CD4-positive, alpha-beta memory T cell (primary cell): ENCODE measurements around the gene TMCC3. TPM values are rescaled to one million over a fixed set of nuclear protein-coding genes. Genes with fewer than 3 reads are reported as not detected.
"Not testable (repeated sequence)": the region's sequence is repeated elsewhere in the genome, so short reads cannot be mapped to it uniquely, and the experiment has no call there.

Experiments used
- CTCF ChIA-PET: fragments of 350-600 bp; sonication (Branson Sonifier 250); formaldehyde crosslinking; loops from one replicate; lab custom pipeline; 2021; ENCODE audit warnings: inconsistent platforms; ENCODE audit not compliant: partially characterized antibody; lab: Charles Lee
- POLR2A ChIA-PET: fragments of 350-600 bp; sonication (Branson Sonifier 250); formaldehyde crosslinking; loops from one replicate; lab custom pipeline; 2021; ENCODE audit not compliant: partially characterized antibody; lab: Charles Lee
- DNase-seq, 5 donors: peaks; one replicate each; pipeline versions ENCODE4 v3.0.0 to v3.0.0-alpha.2; 2020 to 2022; ENCODE audit warnings: mixed read lengths in 1 of 5
- H3K27ac ChIP-seq: one replicate; pipeline ENCODE4 v1.7.0; 2013; ENCODE audit warnings: low read depth, low read length
- H3K27me3 ChIP-seq: 2 replicates; pipeline ENCODE4 v1.7.0; 2013; ENCODE audit warnings: mild to moderate bottlenecking, low read length, moderate library complexity; ENCODE audit not compliant: insufficient read depth
- H3K36me3 ChIP-seq: 2 replicates; pipeline ENCODE4 v1.7.0; 2013; ENCODE audit warnings: mild to moderate bottlenecking, low read length, moderate library complexity; ENCODE audit not compliant: insufficient read depth
- H3K4me1 ChIP-seq: 2 replicates; pipeline ENCODE4 v1.7.0; 2013; ENCODE audit warnings: mild to moderate bottlenecking, low read length, moderate library complexity; ENCODE audit not compliant: insufficient read depth
- H3K4me3 ChIP-seq, 2 donors: one replicate each; pipeline ENCODE4 v1.7.0; 2013; ENCODE audit warnings: low read length in 2 of 2, mild to moderate bottlenecking in 1 of 2
- H3K9me3 ChIP-seq, 2 donors: one replicate each; pipeline ENCODE4 v1.7.0; 2013; ENCODE audit warnings: low read length in 2 of 2, control low read depth in 1 of 2; ENCODE audit not compliant: control insufficient read depth in 1 of 2
- H3K27ac Mint-ChIP-seq, 7 donors: one replicate each; pipeline ENCODE4 v1.8.0; 2020 to 2021; ENCODE audit warnings: mixed read lengths in 7 of 7, mild to moderate bottlenecking in 6 of 7, inconsistent platforms in 3 of 7, moderate library complexity in 3 of 7
- H3K27me3 Mint-ChIP-seq, 2 donors: one replicate each; pipeline ENCODE4 v1.8.0; 2020 to 2021; ENCODE audit warnings: mixed read lengths in 2 of 2
- H3K36me3 Mint-ChIP-seq, 2 donors: one replicate each; pipeline ENCODE4 v1.8.0; 2020 to 2021; ENCODE audit warnings: mixed read lengths in 2 of 2, inconsistent platforms in 1 of 2, mild to moderate bottlenecking in 1 of 2
- H3K4me1 Mint-ChIP-seq, 4 donors: one replicate each; pipeline ENCODE4 v1.8.0; 2020 to 2021; ENCODE audit warnings: mixed read lengths in 4 of 4, mild to moderate bottlenecking in 1 of 4
- H3K4me3 Mint-ChIP-seq, 8 donors: one replicate each; pipeline ENCODE4 v1.8.0; 2020 to 2021; ENCODE audit warnings: mixed read lengths in 8 of 8, mild to moderate bottlenecking in 7 of 8, moderate library complexity in 6 of 8, inconsistent platforms in 3 of 8
- H3K9me3 Mint-ChIP-seq, 8 donors: one replicate each; pipeline ENCODE4 v1.8.0; 2020 to 2021; ENCODE audit warnings: mixed read lengths in 8 of 8, mild to moderate bottlenecking in 5 of 8, inconsistent platforms in 3 of 8, moderate library complexity in 1 of 8
- intact Hi-C: fragments of 100-400 bp; cut with micrococcal nuclease; formaldehyde crosslinking; loops from one replicate; pipeline ENCODE4 v1.15.1; 2023
- polyA plus RNA-seq, 2 donors: library from polyadenylated mRNA; unstranded; fragments of 300-500 nt; fragmentation: Illumina TruSeq; gene quantifications; one replicate each; pipeline ENCODE4 v1.2.3, GENCODE V29; 2021
- total RNA-seq, 2 experiments: library from RNA; stranded (reverse); gene quantifications; one replicate each; pipeline ENCODE4 v1.2.3, GENCODE V29; 2021

The TMCC3 gene
- total and polyA plus RNA-seq, 4 experiments from 2014 or later = 0.14 to 0.91 (median 0.30) TPM

DNA sequence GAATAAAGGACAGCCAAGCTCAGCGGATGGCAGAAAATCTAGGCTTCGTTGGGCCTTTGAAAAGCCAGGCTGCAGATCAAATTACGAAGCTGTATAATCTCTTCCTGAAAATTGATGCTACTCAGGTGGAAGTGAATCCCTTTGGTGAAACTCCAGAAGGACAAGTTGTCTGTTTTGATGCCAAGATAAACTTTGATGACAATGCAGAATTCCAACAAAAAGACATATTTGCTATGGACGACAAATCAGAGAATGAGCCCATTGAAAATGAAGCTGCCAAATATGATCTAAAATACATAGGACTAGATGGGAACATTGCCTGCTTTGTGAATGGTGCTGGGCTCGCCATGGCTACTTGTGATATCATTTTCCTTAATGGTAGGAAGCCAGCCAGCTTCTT, 101.5 kb downstream of the TMCC3 start:
- CTCF ChIA-PET = interaction anchor here (1.3 kb wide), 1 partner anchor 8 kb away, joined by 3 read pairs; no protein-coding TSS in a partner anchor
- intact Hi-C loops = not testable (repeated sequence)

GRCh38 chr12:94545935-94546771, 104.2 kb downstream of the TMCC3 start:
- no peaks in the 10 kb centered on the region for H3K4me1 Mint-ChIP-seq
- Histone ChIP-seq H3K27ac (no peak overlapping the region), H3K4me3 (no peak overlapping the region), H3K4me1 (no peaks in the 10 kb centered on the region), H3K27me3 (no peaks in the 10 kb centered on the region), H3K9me3 (peaks cover 0 to 24% of the 10 kb centered on the region in 2 donors), H3K36me3 (no peaks in the 10 kb centered on the region)
- peaks cover 16 to 19% of the 10 kb centered on the region in 2 donors for H3K36me3 Mint-ChIP-seq
- H3K27me3 Mint-ChIP-seq = peaks cover 1 to 6% of the 10 kb centered on the region in 2 donors
- intact Hi-C loops = no loop called here
- H3K9me3 Mint-ChIP-seq = peaks cover 5 to 52% (median 35%) of the 10 kb centered on the region in 8 donors
- no peak overlapping the region for H3K4me3 Mint-ChIP-seq
- ChIA-PET CTCF (no interaction called here), POLR2A (no interaction called here)
- no peak overlapping the region for H3K27ac Mint-ChIP-seq
- DNase-seq = no peak

More for the DNA sequence above, 101.5 kb downstream of the TMCC3 start:
- peaks cover 0 to 24% of the 10 kb centered on the region in 2 donors for H3K9me3 ChIP-seq
- H3K36me3 ChIP-seq, H3K27ac Mint-ChIP-seq, H3K4me3 Mint-ChIP-seq, POLR2A ChIA-PET, H3K4me1 ChIP-seq, DNase-seq, H3K4me3 ChIP-seq, H3K27me3 ChIP-seq, H3K4me1 Mint-ChIP-seq, H3K27me3 Mint-ChIP-seq, H3K27ac ChIP-seq: not testable (repeated sequence)
- Mint-ChIP-seq H3K36me3 (peaks cover 16 to 19% of the 10 kb centered on the region in 2 donors), H3K9me3 (peaks cover 5 to 52% (median 35%) of the 10 kb centered on the region in 8 donors)

- Mint-ChIP-seq H3K4me1 (no peaks in the 10 kb centered on the region), H3K4me3 (no peak overlapping the region), H3K27me3 (peaks cover 0 to 6% of the 10 kb centered on the region in 2 donors), H3K36me3 (peaks cover 16 to 19% of the 10 kb centered on the region in 2 donors), H3K27ac (no peak overlapping the region), H3K9me3 (peaks cover 5 to 45% (median 35%) of the 10 kb centered on the region in 8 donors)
- Histone ChIP-seq H3K27ac (no peak overlapping the region), H3K36me3 (no peaks in the 10 kb centered on the region), H3K4me1 (no peaks in the 10 kb centered on the region), H3K4me3 (no peak overlapping the region), H3K27me3 (no peaks in the 10 kb centered on the region), H3K9me3 (peaks cover 0 to 24% of the 10 kb centered on the region in 2 donors)
- intact Hi-C loops = no loop called here
- no peak for DNase-seq
- POLR2A ChIA-PET = no interaction called here
- CTCF ChIA-PET = no interaction called here
These were observed 106.0 kb downstream of the TMCC3 start for GRCh38 chr12:94544355-94544754.

GRCh38 chr12:94538318-94538717, 112.0 kb downstream of the TMCC3 start:
- DNase-seq = no peak
- Mint-ChIP-seq H3K4me1 (no peaks in the 10 kb centered on the region), H3K27me3 (peaks cover 0 to 2% of the 10 kb centered on the region in 2 donors), H3K36me3 (no peaks in the 10 kb centered on the region), H3K9me3 (no peaks in the 10 kb centered on the region), H3K27ac (no peak overlapping the region), H3K4me3 (no peak overlapping the region)
- no peak overlapping the region for H3K4me3 ChIP-seq
- ChIA-PET CTCF (no interaction called here), POLR2A (no interaction called here)
- no peak overlapping the region for H3K27ac ChIP-seq
- no peaks in the 10 kb centered on the region for H3K4me1 ChIP-seq
- H3K27me3 ChIP-seq = no peaks in the 10 kb centered on the region
- intact Hi-C loops = no loop called here
- H3K9me3 ChIP-seq = no peaks in the 10 kb centered on the region
- no peaks in the 10 kb centered on the region for H3K36me3 ChIP-seq

- H3K4me1 ChIP-seq = no peaks in the 10 kb centered on the region
- no peak overlapping the region for H3K4me3 Mint-ChIP-seq
- CTCF ChIA-PET = interaction anchor here (0.8 to 2.7 kb wide), 4 partner anchors 392 to 402 kb away, joined by 3 to 21 read pairs (median 8); no protein-coding TSS in a partner anchor
- no peaks in the 10 kb centered on the region for H3K9me3 ChIP-seq
- H3K4me1 Mint-ChIP-seq = peaks cover 0 to 5% (median 3%) of the 10 kb centered on the region in 4 donors
- no peaks in the 10 kb centered on the region for H3K27me3 ChIP-seq
- no peaks in the 10 kb centered on the region for H3K36me3 ChIP-seq
- peaks cover 2 to 3% of the 10 kb centered on the region in 2 donors for H3K27me3 Mint-ChIP-seq
- H3K9me3 Mint-ChIP-seq = no peaks in the 10 kb centered on the region
- POLR2A ChIA-PET = no interaction called here
- no peaks in the 10 kb centered on the region for H3K36me3 Mint-ChIP-seq
- H3K4me3 ChIP-seq = no peak overlapping the region
- H3K27ac Mint-ChIP-seq = no peak overlapping the region
- no peak overlapping the region for H3K27ac ChIP-seq
- intact Hi-C loops = no loop called here
- no peak for DNase-seq
These were observed 114.1 kb downstream of the TMCC3 start for GRCh38 chr12:94536040-94536965.

DNA sequence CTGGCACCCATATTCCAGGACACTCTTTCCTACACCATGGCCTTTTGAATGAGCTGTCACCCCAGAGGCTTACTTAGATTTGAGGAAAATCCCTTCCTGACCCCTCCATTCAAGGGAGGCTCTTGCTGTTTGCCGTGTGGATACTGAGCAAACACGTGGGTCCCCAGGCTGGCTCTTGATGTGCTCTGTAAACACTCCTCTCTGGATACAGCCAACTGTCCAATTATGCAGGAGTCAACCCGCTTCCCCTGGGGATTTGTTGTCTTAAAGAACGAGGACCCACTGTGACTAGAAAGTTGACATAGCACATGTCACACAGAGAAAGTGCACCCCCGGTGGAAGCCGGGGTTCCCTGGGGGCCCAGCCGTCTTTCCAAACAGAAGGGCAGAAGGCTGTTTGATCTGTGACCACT, 114.8 kb downstream of the TMCC3 start:
- DNase-seq = no peak
- H3K4me1 Mint-ChIP-seq = peaks cover 0 to 5% (median 3%) of the 10 kb centered on the region in 4 donors
- CTCF ChIA-PET = interaction anchor here (1.3 to 2.7 kb wide), 4 partner anchors 19 to 401 kb away, joined by 3 to 21 read pairs (median 8); no protein-coding TSS in a partner anchor
- Histone ChIP-seq H3K9me3 (no peaks in the 10 kb centered on the region), H3K4me3 (no peak overlapping the region), H3K27me3 (no peaks in the 10 kb centered on the region), H3K27ac (no peak overlapping the region), H3K4me1 (no peaks in the 10 kb centered on the region), H3K36me3 (no peaks in the 10 kb centered on the region)
- intact Hi-C loops = no loop called here
- no peak overlapping the region for H3K27ac Mint-ChIP-seq
- no peaks in the 10 kb centered on the region for H3K36me3 Mint-ChIP-seq
- POLR2A ChIA-PET = no interaction called here
- H3K9me3 Mint-ChIP-seq = no peaks in the 10 kb centered on the region
- H3K27me3 Mint-ChIP-seq = peaks cover 2 to 3% of the 10 kb centered on the region in 2 donors
- H3K4me3 Mint-ChIP-seq = no peak overlapping the region
